Measurements from ENCODE around the gene FAM90A1.

DNA sequence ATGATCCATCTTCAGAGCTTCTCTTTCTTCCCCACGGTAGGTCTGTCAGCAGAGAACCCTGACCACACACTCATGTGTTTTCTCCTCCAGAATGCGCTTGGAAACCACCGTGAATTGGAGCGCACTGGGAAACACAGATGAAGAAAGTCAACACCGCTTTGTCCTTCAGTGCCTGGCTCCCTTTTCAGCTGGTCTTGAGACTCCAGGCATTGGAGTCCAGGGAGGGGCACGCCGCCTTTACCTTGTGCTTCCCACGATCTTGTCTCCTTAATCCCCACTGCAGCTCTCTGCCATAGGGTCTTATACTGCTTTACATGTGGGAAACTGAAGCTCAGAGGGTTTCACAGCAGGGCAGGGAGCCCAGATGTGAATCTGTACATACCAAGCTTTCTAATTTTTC, 1.1 kb downstream of the FAM90A1 start:
- TF ChIP-seq, protein P1, sequence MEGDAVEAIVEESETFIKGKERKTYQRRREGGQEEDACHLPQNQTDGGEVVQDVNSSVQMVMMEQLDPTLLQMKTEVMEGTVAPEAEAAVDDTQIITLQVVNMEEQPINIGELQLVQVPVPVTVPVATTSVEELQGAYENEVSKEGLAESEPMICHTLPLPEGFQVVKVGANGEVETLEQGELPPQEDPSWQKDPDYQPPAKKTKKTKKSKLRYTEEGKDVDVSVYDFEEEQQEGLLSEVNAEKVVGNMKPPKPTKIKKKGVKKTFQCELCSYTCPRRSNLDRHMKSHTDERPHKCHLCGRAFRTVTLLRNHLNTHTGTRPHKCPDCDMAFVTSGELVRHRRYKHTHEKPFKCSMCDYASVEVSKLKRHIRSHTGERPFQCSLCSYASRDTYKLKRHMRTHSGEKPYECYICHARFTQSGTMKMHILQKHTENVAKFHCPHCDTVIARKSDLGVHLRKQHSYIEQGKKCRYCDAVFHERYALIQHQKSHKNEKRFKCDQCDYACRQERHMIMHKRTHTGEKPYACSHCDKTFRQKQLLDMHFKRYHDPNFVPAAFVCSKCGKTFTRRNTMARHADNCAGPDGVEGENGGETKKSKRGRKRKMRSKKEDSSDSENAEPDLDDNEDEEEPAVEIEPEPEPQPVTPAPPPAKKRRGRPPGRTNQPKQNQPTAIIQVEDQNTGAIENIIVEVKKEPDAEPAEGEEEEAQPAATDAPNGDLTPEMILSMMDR (IDR thresholded peaks at IDR 0.05; ENCODE audit: insufficient read depth, low read length, poor library complexity, severe bottlenecking) = no peak
- no peak for TF ChIP-seq EZH2phosphoT487 (conservative IDR thresholded peaks at IDR 0.05; ENCODE audit: low read length)
